ENCODE measurements around the gene COL12A1. TPM values are rescaled to one million over a fixed set of nuclear protein-coding genes. Genes with fewer than 3 reads are reported as not detected.

COL12A1 gene
- total and polyA plus RNA-seq, 2 experiments from 2014 or later = 9.2 to 49.0 TPM

DNA sequence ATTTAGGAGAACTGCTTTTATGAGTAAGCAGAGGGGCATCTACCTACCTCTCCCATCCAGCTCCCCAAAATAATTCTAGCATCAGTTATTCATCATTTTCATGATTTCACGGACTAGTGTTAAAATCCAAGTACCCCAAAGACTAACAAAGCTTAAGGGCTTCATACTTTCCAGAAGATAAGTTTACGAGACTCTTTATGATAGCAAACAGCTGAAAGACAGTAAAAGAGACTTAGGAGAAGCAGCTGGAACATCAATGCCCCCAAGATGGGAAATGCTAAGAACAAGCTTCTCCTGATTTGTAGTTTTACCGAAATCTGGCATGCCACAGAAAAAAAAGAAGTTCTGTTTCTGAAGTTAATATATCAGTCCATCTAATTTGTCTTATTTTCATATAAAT, 70.0 kb downstream of the COL12A1 start:
- H2AFZ ChIP-seq = no peak overlapping the region
- no peaks in the 10 kb centered on the region for H3K36me3 ChIP-seq (replicated peaks; ENCODE audit: insufficient read depth, low read depth)
- no peak overlapping the region for H3K27ac ChIP-seq
- no peak overlapping the region for H3K4me2 ChIP-seq
- H3K79me2 ChIP-seq = no peaks in the 10 kb centered on the region
- TF ChIP-seq, protein P1, sequence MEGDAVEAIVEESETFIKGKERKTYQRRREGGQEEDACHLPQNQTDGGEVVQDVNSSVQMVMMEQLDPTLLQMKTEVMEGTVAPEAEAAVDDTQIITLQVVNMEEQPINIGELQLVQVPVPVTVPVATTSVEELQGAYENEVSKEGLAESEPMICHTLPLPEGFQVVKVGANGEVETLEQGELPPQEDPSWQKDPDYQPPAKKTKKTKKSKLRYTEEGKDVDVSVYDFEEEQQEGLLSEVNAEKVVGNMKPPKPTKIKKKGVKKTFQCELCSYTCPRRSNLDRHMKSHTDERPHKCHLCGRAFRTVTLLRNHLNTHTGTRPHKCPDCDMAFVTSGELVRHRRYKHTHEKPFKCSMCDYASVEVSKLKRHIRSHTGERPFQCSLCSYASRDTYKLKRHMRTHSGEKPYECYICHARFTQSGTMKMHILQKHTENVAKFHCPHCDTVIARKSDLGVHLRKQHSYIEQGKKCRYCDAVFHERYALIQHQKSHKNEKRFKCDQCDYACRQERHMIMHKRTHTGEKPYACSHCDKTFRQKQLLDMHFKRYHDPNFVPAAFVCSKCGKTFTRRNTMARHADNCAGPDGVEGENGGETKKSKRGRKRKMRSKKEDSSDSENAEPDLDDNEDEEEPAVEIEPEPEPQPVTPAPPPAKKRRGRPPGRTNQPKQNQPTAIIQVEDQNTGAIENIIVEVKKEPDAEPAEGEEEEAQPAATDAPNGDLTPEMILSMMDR (IDR thresholded peaks at IDR 0.05; ENCODE audit: poor library complexity) = no peak
- TF ChIP-seq EZH2phosphoT487 (IDR thresholded peaks at IDR 0.05; ENCODE audit: low read depth, severe bottlenecking, unreplicated experiment) (no peak), EZH2 (IDR thresholded peaks at IDR 0.05; ENCODE audit: borderline replicate concordance) (no peak)
- H3K27me3 ChIP-seq = no peaks in the 10 kb centered on the region
- 62% methylated on average over 3 of the region's 3 CpGs for WGBS (ENCODE audit: low lambda C conversion rate, missing lambda C conversion rate)
- no peaks in the 10 kb centered on the region for H4K20me1 ChIP-seq (ENCODE audit: insufficient read depth, poor library complexity, severe bottlenecking)
- no peaks in the 10 kb centered on the region for H3K9me3 ChIP-seq (ENCODE audit: low read depth)
- no peaks in the 10 kb centered on the region for H3K9me2 ChIP-seq (replicated peaks; ENCODE audit: insufficient read depth)
- DNase-seq (ENCODE audit: low spot score) = no peak
- no peaks in the 10 kb centered on the region for H3K4me1 ChIP-seq (ENCODE audit: insufficient read depth)
- no peak overlapping the region for H3K4me3 ChIP-seq

DNA sequence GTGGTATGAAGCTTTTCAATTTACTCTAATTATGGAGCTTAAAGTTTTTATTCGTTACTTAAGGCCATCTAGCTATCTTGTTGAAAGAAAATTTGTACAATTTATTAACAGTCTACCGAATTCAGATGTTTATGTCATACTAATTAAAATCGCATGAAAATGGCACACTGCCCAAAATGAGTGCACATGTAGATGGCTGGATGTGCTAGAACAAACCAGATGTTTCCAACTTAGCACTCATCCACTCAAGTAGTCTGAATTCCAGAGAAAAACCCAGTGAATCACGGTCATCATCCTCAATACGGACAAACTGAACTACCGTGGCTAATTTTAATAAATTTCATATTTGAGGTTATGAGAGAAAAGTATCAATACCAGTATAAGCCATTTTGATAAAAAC, 70.4 kb downstream of the COL12A1 start:
- Histone ChIP-seq H3K4me3 (no peak overlapping the region), H2AFZ (no peak overlapping the region), H3K27ac (no peak overlapping the region), H3K36me3 (replicated peaks; ENCODE audit: insufficient read depth, low read depth) (no peaks in the 10 kb centered on the region), H3K9me3 (ENCODE audit: low read depth) (no peaks in the 10 kb centered on the region), H3K4me1 (ENCODE audit: insufficient read depth) (no peaks in the 10 kb centered on the region), H3K4me2 (no peak overlapping the region), H3K79me2 (no peaks in the 10 kb centered on the region), H4K20me1 (ENCODE audit: insufficient read depth, poor library complexity, severe bottlenecking) (no peaks in the 10 kb centered on the region), H3K27me3 (no peaks in the 10 kb centered on the region), H3K9me2 (replicated peaks; ENCODE audit: insufficient read depth) (no peaks in the 10 kb centered on the region)
- DNase-seq (ENCODE audit: low spot score) = no peak
- TF ChIP-seq EZH2 (IDR thresholded peaks at IDR 0.05; ENCODE audit: borderline replicate concordance) = no peak
- TF ChIP-seq, protein P1 (IDR thresholded peaks at IDR 0.05; ENCODE audit: poor library complexity) = no peak
- TF ChIP-seq EZH2phosphoT487 (IDR thresholded peaks at IDR 0.05; ENCODE audit: low read depth, severe bottlenecking, unreplicated experiment) = no peak
- WGBS (ENCODE audit: low lambda C conversion rate, missing lambda C conversion rate) = 73% methylated on average over 6 of the region's 6 CpGs

DNA sequence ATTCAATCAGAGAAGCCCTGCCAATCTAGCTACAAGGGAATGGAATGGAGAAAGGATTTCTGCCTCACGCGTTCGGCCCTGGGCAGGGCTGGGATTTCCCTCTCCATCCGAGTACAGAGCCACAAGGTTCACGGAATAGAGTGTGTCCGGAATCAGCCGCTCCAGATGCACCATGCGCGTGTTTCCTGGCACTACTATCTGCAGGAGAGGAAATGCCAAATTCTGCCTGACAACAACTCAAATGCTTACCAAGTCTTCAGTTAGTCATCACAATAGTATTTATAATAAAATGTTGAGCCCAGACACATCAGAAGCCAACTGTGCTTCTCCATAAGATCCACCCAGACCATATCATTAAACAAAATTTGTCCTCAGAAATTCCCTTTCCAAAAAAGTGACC, 75.1 kb downstream of the COL12A1 start:
- H4K20me1 ChIP-seq (ENCODE audit: insufficient read depth, poor library complexity, severe bottlenecking) = no peaks in the 10 kb centered on the region
- H3K9me3 ChIP-seq (ENCODE audit: low read depth) = no peaks in the 10 kb centered on the region
- no peaks in the 10 kb centered on the region for H3K9me2 ChIP-seq (replicated peaks; ENCODE audit: insufficient read depth)
- no peak overlapping the region for H3K4me3 ChIP-seq
- DNase-seq (ENCODE audit: low spot score) = no peak
- no peak overlapping the region for H3K27ac ChIP-seq
- no peak overlapping the region for H3K4me2 ChIP-seq
- no peaks in the 10 kb centered on the region for H3K4me1 ChIP-seq (ENCODE audit: insufficient read depth)
- no peak overlapping the region for H2AFZ ChIP-seq
- H3K27me3 ChIP-seq = no peaks in the 10 kb centered on the region
- 94% methylated on average over 9 of the region's 9 CpGs for WGBS (ENCODE audit: low lambda C conversion rate, missing lambda C conversion rate)
- H3K36me3 ChIP-seq (replicated peaks; ENCODE audit: insufficient read depth, low read depth) = no peaks in the 10 kb centered on the region
- no peaks in the 10 kb centered on the region for H3K79me2 ChIP-seq
- TF ChIP-seq EZH2 (IDR thresholded peaks at IDR 0.05; ENCODE audit: borderline replicate concordance) (no peak), EZH2phosphoT487 (IDR thresholded peaks at IDR 0.05; ENCODE audit: low read depth, severe bottlenecking, unreplicated experiment) (no peak)
- TF ChIP-seq, protein P1 (IDR thresholded peaks at IDR 0.05; ENCODE audit: poor library complexity) = no peak
